ENCODE data around the gene CRY2.

- TF ChIP-seq EP300 (IDR thresholded peaks at IDR 0.05; ENCODE audit: borderline replicate concordance) (no peak), TEAD4 (IDR thresholded peaks at IDR 0.05) (no peak), RAD21 (IDR thresholded peaks at IDR 0.05; ENCODE audit: low read depth) (no peak), TAF1 (IDR thresholded peaks at IDR 0.05; ENCODE audit: low read depth) (no peak), FOXM1 (IDR thresholded peaks at IDR 0.05; ENCODE audit: borderline replicate concordance, low read depth) (no peak)
Observed at GRCh38 chr11:45815747-45816146, 31.5 kb upstream of the CRY2 start.
